Measurements from ENCODE around the gene FOXA1. TPM values are rescaled to one million over a fixed set of nuclear protein-coding genes. Genes with fewer than 3 reads are reported as not detected.

Gene FOXA1
- total RNA-seq, 1 donor: 0.36 TPM

DNA sequence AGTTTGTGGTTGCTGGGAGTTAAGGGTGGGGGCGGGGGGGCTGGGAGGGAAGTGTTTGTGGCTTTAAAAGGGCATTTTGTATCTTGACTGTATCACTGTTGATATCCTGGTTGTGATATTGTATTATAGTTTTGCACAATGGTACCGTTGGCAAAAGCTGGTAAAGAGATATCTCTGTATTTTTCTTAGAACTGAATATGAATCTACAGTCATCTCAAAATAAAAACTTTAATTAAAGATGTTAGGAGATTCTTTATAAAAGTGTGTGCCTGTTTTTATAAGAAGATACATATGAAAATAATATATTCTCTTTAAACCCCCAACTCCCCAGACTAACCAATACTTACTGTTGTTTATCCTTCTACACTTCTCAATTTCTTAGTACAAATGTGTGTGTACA, 43.5 kb upstream of the FOXA1 start:
- Histone ChIP-seq H3K79me2 (ENCODE audit: insufficient read depth, low read length) (no peaks in the 10 kb centered on the region), H3K4me3 (ENCODE audit: insufficient read depth, low read length) (no peak overlapping the region), H3K36me3 (ENCODE audit: insufficient read depth, low read length) (no peaks in the 10 kb centered on the region), H3K9me3 (ENCODE audit: low read depth, low read length) (no peaks in the 10 kb centered on the region), H3K4me2 (ENCODE audit: insufficient read depth, low read length) (no peak overlapping the region), H3K27me3 (ENCODE audit: insufficient read depth, low read length) (no peaks in the 10 kb centered on the region), H4K20me1 (ENCODE audit: insufficient read depth, low read length) (no peaks in the 10 kb centered on the region), H2AFZ (ENCODE audit: low read length) (no peak overlapping the region), H3K4me1 (ENCODE audit: insufficient read depth, low read length) (no peaks in the 10 kb centered on the region), H3K27ac (ENCODE audit: low read depth, low read length) (no peak overlapping the region)
- TF ChIP-seq, protein P1, sequence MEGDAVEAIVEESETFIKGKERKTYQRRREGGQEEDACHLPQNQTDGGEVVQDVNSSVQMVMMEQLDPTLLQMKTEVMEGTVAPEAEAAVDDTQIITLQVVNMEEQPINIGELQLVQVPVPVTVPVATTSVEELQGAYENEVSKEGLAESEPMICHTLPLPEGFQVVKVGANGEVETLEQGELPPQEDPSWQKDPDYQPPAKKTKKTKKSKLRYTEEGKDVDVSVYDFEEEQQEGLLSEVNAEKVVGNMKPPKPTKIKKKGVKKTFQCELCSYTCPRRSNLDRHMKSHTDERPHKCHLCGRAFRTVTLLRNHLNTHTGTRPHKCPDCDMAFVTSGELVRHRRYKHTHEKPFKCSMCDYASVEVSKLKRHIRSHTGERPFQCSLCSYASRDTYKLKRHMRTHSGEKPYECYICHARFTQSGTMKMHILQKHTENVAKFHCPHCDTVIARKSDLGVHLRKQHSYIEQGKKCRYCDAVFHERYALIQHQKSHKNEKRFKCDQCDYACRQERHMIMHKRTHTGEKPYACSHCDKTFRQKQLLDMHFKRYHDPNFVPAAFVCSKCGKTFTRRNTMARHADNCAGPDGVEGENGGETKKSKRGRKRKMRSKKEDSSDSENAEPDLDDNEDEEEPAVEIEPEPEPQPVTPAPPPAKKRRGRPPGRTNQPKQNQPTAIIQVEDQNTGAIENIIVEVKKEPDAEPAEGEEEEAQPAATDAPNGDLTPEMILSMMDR (IDR thresholded peaks at IDR 0.05; ENCODE audit: extremely low read depth, low read depth, low read length): no peak
- DNase-seq (ENCODE audit: insufficient read length, low spot score, missing footprints): no peak

DNA sequence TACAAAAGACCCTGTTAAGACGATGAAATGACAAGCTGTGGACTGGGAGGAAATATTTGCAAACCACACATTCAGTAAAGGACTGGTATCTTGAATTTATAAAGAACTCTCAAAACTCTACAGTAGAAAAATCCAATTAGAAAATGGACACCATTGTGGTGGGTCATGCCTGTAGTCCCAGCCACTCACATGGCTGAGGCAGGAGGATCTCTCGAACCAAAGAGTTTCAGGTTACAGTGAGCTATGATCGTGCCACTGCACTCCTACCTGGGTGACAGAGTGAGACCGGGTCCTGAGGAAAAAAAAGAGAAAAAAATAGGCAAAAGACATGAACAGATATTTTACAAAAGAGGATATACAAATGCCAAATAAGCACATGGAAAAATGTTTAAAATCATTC, 42.3 kb upstream of the FOXA1 start:
- no peak overlapping the region for H2AFZ ChIP-seq (ENCODE audit: low read length)
- no peak overlapping the region for H3K27ac ChIP-seq (ENCODE audit: low read depth, low read length)
- no peaks in the 10 kb centered on the region for H4K20me1 ChIP-seq (ENCODE audit: insufficient read depth, low read length)
- no peak overlapping the region for H3K4me2 ChIP-seq (ENCODE audit: insufficient read depth, low read length)
- no peaks in the 10 kb centered on the region for H3K79me2 ChIP-seq (ENCODE audit: insufficient read depth, low read length)
- H3K36me3 ChIP-seq (ENCODE audit: insufficient read depth, low read length): no peaks in the 10 kb centered on the region
- H3K9me3 ChIP-seq (ENCODE audit: low read depth, low read length): no peaks in the 10 kb centered on the region
- TF ChIP-seq, protein P1 (IDR thresholded peaks at IDR 0.05; ENCODE audit: extremely low read depth, low read depth, low read length): no peak
- no peak for DNase-seq (ENCODE audit: insufficient read length, low spot score, missing footprints)
- H3K4me1 ChIP-seq (ENCODE audit: insufficient read depth, low read length): no peaks in the 10 kb centered on the region
- H3K4me3 ChIP-seq (ENCODE audit: insufficient read depth, low read length): no peak overlapping the region
- H3K27me3 ChIP-seq (ENCODE audit: insufficient read depth, low read length): no peaks in the 10 kb centered on the region

DNA sequence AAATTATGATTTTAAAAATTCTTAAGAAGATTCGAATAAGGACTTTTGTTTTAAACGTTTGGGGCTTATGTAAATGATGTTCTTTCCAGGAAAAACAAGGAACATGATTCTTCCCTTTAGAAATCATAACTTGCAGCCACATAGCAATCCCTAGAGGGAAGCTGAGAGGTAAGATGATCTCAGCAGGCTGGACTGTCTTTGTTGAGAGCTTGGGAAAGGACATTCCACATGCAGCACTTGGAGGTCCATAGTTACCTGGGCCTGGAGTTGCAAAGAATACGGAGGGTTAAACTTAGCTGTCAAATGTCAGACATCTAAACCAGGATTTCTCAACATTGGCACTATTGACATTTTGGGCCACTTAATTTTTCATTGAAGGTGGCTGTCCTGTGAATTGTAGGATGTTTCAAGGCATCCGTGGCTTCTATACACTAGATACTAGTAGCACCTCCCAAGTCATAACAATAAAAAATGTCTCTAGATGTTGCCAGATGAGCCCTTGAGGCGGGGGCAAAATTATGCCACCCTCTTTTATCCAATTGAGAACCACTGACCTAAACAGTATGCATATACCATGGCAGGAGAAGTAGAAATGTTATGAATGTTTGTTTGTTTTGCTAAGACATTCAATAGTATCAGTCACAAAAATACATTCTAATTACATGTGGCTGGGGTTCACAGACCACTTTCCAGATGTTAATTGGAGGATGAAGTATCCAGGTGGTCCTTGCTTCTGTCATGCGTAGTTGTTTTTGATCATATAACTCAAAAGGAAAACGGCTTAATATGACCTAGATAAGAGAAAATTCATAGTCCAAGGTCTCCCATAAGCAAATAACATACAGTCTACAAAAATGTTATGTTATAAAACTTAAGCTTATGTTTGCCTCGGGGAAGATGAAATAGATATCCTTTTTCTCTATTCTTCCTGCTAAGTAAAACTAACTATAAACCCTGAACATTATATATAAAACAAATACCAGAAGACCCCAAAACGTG, 30.8 kb upstream of the FOXA1 start:
- Histone ChIP-seq H3K4me1 (ENCODE audit: insufficient read depth, low read length) (no peaks in the 10 kb centered on the region), H3K4me3 (ENCODE audit: insufficient read depth, low read length) (no peak overlapping the region), H3K36me3 (ENCODE audit: insufficient read depth, low read length) (no peaks in the 10 kb centered on the region), H3K27ac (ENCODE audit: low read depth, low read length) (no peak overlapping the region), H3K27me3 (ENCODE audit: insufficient read depth, low read length) (peaks cover 5% of the 10 kb centered on the region), H3K4me2 (ENCODE audit: insufficient read depth, low read length) (no peak overlapping the region), H3K9me3 (ENCODE audit: low read depth, low read length) (no peaks in the 10 kb centered on the region), H3K79me2 (ENCODE audit: insufficient read depth, low read length) (no peaks in the 10 kb centered on the region), H4K20me1 (ENCODE audit: insufficient read depth, low read length) (no peaks in the 10 kb centered on the region), H2AFZ (ENCODE audit: low read length) (no peak overlapping the region)
- peak; percentile 65 for DNase-seq (ENCODE audit: insufficient read length, low spot score, missing footprints)
- TF ChIP-seq, protein P1 (IDR thresholded peaks at IDR 0.05; ENCODE audit: extremely low read depth, low read depth, low read length): no peak

DNA sequence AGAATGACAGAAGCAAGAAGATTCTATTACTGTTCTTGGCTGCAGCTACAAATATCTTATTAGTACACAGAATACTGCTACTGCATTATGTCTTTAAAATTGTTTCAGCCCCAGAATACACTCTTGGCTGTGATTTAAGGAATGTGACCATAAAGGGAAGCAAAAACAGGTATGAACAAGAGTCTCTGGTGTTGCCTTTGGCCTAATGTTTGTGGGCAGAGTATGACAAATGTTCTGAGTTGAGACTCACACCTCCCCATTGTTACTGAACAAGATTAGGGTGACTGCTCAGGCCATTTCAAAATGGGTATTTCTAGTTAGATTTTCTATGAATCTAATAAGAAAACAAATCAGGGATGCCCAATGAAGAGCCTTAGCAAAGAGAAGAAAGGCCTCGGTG, 28.9 kb upstream of the FOXA1 start:
- H3K27ac ChIP-seq (ENCODE audit: low read depth, low read length): no peak overlapping the region
- no peak overlapping the region for H3K4me2 ChIP-seq (ENCODE audit: insufficient read depth, low read length)
- no peaks in the 10 kb centered on the region for H4K20me1 ChIP-seq (ENCODE audit: insufficient read depth, low read length)
- no peaks in the 10 kb centered on the region for H3K4me1 ChIP-seq (ENCODE audit: insufficient read depth, low read length)
- no peaks in the 10 kb centered on the region for H3K36me3 ChIP-seq (ENCODE audit: insufficient read depth, low read length)
- TF ChIP-seq, protein P1 (IDR thresholded peaks at IDR 0.05; ENCODE audit: extremely low read depth, low read depth, low read length): no peak
- H3K9me3 ChIP-seq (ENCODE audit: low read depth, low read length): no peaks in the 10 kb centered on the region
- H2AFZ ChIP-seq (ENCODE audit: low read length): no peak overlapping the region
- H3K27me3 ChIP-seq (ENCODE audit: insufficient read depth, low read length): peaks cover 9% of the 10 kb centered on the region
- DNase-seq (ENCODE audit: insufficient read length, low spot score, missing footprints): peak; percentile 32
- no peaks in the 10 kb centered on the region for H3K79me2 ChIP-seq (ENCODE audit: insufficient read depth, low read length)
- no peak overlapping the region for H3K4me3 ChIP-seq (ENCODE audit: insufficient read depth, low read length)

All from osteoblast (primary cell).